GM12891 (cell line): ENCODE measurements around the gene DPP10.

ENCODE experiments used
- PAX5 ChIP-seq: IDR thresholded peaks from 2 replicates; pipeline ENCODE4 v1.6.1; 2011; ENCODE audit warnings: low read length, moderate library complexity, mild to moderate bottlenecking; ENCODE audit not compliant: insufficient read depth, severe bottlenecking
- POLR2A ChIP-seq: IDR thresholded peaks from 2 replicates; pipeline ENCODE4 v1.6.1; 2011; ENCODE audit warnings: low read depth, low read length, control low read depth
- POLR2AphosphoS5 ChIP-seq: IDR thresholded peaks from 2 replicates; pipeline ENCODE4 v1.6.1; 2011; ENCODE audit warnings: low read depth, low read length, control low read depth
- POU2F2 ChIP-seq: IDR thresholded peaks from 2 replicates; pipeline ENCODE4 v1.6.1; 2011; ENCODE audit warnings: low read depth, mild to moderate bottlenecking, control low read depth, low read length, moderate library complexity
- TAF1 ChIP-seq: IDR thresholded peaks from 2 replicates; pipeline ENCODE4 v1.6.1; 2011; ENCODE audit warnings: low read depth, low read length, control low read depth

- TF ChIP-seq POLR2A (no peak), TAF1 (no peak), POLR2AphosphoS5 (no peak), PAX5 (no peak), POU2F2 (no peak)
These were observed 310.0 kb downstream of the DPP10 start for GRCh38 chr2:114752425-114752824.
